GM19467 (cell line): ENCODE data around the gene SMIM10L1.

ENCODE experiments used
- ATAC-seq: cut with Tn5 transposase; IDR thresholded peaks from one replicate; pipeline ENCODE4 v1.9.1; 2021; ENCODE audit warnings: mild to moderate bottlenecking, moderate library complexity; ENCODE audit not compliant: unreplicated experiment

The SMIM10L1 gene

DNA sequence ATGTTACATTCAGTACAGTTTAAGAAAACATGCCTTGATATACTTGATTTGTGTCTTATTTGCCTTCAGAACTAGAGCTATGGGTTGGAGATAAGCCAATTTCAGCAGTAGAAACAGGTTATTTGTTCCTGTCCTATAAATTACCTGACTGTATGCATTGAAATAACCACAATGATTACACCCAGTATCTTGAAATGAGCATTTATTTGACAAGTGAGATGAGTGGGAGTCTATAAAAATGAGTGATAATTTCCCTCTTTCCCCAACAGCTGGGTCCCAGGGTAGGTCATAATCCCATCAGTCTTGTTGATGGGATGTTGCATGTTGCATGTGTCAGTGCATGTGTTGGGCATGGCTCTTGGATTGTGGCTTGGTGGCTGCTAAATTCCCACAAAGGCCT is 12.0 kb downstream of the SMIM10L1 start:
- no peak for ATAC-seq

GRCh38 chr12:11186837-11187236 is 15.8 kb downstream of the SMIM10L1 start, which contains the start of gene TAS2R42:
TAS2R42 (minus strand) TSS chr12:11186937; CDS start chr12:11186937, 0 bp downstream.
- ATAC-seq, result no peak

- ATAC-seq, result no peak
Observed at GRCh38 chr12:11202811-11203210, 31.8 kb downstream of the SMIM10L1 start.

DNA sequence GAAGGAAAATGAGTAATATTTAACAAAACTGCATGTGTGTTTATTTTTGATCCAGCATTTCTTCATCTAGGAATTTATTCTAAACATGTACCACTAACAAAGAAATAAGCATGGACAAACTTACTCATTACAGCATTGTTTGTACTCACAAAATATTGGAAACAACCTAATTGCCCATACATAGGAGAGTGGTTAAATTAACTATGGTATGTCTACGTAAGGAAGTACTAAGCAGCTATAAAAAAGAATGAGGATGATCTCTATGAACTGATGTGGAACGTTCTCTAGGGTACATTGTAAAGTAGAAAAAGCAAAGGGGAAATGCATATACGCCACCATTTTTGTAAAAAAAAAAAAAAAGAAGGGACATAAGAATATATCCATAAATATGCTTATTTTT is 33.2 kb downstream of the SMIM10L1 start:
- no peak for ATAC-seq

DNA sequence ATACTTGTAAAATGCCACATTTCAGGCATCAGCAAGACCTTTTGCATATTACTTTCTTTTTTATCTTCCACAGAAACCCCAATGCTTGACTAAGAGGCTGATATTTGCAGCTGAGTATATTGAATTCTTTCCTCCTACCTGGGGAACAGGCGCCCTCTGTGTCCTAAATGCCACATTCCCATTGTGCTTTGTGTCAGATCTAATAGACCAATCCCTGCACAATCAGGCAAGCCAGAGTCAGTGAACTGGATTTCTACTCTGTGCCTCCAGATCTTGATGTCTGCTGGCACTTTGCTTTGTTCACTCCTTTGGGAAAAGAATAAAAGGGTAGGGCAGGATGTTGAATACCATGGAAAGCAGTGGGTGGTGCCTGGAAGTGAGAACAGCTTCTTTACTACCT is 38.1 kb downstream of the SMIM10L1 start:
- no peak for ATAC-seq
